DOHH2 (cell line): ENCODE measurements around the gene ATIC.

Experiments
- EZH2phosphoT487 ChIP-seq: fragments of 200-600 bp; sonication (generic); IDR thresholded peaks from 2 replicates; pipeline ENCODE4 v1.6.1; 2017; ENCODE audit warnings: borderline replicate concordance, mild to moderate bottlenecking, antibody characterized with exemption, low read length, moderate library complexity, mixed read lengths
- TF ChIP-seq, protein P1 (sequence below): fragments of 200-600 bp; sonication (generic); IDR thresholded peaks from one replicate; pipeline ENCODE4 v1.5.1; 2014; ENCODE audit warnings: antibody characterized with exemption, mild to moderate bottlenecking, low read depth, low read length; ENCODE audit not compliant: poor library complexity, severe bottlenecking

DNA sequence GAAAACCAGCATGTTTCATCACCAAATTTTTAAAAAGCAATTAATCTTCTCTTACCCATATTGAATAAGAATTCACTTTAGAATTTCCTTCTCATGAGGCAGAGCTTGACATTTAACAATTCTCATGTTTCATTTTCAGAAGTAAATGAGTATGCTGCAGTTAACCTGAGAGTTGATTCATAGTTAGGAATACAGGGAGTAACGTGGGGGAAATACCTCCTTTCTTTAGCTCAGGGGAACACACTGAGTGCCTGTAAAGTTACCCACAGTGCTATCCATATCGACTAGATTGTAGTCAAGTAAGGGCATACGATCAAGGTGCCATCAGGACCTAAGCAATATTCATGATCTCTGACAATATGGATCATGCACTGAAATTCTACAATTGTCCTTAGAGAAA, 38.9 kb upstream of the ATIC start:
- TF ChIP-seq, protein P1, sequence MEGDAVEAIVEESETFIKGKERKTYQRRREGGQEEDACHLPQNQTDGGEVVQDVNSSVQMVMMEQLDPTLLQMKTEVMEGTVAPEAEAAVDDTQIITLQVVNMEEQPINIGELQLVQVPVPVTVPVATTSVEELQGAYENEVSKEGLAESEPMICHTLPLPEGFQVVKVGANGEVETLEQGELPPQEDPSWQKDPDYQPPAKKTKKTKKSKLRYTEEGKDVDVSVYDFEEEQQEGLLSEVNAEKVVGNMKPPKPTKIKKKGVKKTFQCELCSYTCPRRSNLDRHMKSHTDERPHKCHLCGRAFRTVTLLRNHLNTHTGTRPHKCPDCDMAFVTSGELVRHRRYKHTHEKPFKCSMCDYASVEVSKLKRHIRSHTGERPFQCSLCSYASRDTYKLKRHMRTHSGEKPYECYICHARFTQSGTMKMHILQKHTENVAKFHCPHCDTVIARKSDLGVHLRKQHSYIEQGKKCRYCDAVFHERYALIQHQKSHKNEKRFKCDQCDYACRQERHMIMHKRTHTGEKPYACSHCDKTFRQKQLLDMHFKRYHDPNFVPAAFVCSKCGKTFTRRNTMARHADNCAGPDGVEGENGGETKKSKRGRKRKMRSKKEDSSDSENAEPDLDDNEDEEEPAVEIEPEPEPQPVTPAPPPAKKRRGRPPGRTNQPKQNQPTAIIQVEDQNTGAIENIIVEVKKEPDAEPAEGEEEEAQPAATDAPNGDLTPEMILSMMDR, result no peak
- TF ChIP-seq EZH2phosphoT487, result no peak
